ENCODE data around the gene AHNAK.
"Not testable (repeated sequence)": the region's sequence is repeated elsewhere in the genome, so short reads cannot be mapped to it uniquely, and the experiment has no call there.

The AHNAK gene

DNA sequence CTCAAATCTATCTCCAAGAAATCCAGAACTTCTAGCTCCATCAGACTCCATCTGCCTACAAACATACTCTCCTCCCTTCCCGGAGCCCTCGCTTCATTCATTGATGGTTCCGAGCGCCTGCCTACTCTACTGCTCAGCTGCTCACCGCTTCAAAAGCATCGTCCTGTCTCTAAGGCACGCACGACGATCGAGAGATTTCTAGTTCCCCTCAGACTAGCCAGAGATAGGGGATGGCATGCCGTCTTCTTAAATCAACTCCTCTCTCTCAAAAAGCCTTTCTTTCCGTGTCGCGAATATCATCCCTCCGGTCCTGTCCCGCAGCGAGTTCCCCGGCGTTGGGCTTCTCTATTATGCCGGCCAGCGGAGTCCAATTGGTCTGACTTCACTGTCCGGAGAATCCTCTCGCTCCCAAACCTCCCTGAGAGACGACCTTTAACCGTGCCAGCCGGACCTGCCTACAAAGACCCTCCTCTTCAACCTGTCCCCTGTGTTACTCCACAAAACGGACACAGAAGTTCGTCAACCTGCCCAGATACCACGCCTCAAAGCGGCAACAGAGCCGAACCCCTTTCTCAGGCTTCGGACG lies 26.5 kb upstream of the AHNAK start:
- DNase-seq: no peak

DNA sequence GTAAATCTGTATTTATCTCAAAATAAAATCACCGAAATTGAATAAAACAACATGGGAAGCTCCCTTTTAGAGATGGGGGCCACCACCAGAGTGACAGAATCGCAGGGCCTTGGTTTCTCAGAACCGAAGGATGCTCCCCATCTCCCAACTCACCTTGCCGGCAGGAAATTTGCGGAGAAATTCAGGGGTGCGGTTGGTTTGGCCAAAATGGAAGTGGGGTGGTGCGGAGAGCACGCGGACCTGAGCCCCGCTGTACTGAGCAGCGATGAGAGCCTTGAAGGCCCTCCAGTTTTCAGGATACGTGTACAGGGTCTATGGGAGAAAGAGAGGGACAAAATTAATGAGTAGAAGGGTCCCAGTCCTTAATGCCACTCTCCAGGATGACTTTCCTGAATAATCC lies 25.8 kb upstream of the AHNAK start:
- no peak for DNase-seq

DNA sequence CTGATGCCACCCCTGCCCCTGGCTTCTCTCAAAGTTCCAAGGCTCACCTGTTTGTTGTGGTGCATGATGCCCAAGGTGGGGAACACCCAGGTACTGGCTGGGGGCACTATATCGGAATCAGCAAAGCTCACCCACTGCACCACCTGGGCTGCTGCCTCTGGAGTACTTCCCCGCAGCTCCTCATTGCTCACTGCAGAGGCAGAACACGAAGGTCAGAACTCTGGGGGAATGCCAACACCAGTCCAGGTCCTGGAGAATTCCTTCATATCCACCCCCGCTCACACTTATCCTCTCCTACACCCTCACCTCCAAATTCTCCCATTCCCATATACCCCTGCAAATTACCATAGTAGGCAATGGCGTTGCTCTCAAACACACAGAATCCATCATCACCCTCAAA lies 24.9 kb upstream of the AHNAK start:
- DNase-seq: not testable (repeated sequence)

GRCh38 chr11:62570903-62571302 lies 24.3 kb upstream of the AHNAK start:
- not testable (repeated sequence) for DNase-seq

DNA sequence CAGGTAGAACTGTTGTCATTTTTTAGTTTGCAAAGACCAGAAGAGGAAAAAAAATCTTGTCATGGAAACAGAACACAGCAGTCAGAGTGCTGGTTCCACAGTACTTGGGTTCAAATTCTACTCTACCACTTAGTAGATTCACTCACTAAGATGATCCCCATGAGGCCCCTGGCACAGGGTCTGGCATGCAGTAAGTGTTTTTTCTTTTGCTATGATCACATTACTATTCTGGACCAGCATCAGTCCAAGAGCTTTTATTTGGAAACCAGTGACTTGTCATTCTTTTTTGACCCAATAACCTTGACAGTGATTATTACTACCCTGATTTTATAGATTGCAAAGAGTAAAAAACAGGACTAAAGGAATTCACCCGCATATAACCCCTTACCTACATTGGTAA lies 23.0 kb upstream of the AHNAK start:
- DNase-seq: no peak

DNA sequence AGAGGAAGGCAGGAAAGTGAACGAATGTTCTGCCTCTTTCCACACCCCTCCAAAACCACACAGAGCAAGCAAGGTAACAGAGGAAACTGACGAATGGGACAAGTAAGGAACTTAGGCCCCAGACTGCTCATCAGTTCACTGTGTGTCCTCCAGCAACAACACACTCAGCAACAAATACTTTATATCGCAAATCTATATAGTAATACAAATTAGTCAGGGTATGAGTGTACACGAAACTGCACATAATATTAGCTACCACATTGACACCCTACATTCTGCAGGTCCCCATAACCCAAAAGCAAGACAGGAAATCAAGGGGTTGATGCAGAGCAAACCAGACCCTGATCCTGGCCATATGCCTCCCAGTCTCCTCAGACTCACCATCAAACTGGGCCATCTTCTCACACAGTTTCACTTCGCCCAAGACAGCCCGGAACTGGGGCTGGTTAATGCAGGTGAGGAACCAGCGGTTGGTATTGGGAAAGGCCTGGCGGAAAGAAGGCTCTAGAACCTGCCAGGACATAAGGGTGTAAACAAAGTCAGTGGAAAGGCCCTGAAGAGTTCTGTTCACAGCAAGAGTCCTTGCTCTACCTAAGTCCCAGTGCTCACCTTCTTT lies 20.5 kb upstream of the AHNAK start:
- DNase-seq: no peak

GRCh38 chr11:62566247-62566646 lies 19.6 kb upstream of the AHNAK start:
- no peak for DNase-seq

DNA sequence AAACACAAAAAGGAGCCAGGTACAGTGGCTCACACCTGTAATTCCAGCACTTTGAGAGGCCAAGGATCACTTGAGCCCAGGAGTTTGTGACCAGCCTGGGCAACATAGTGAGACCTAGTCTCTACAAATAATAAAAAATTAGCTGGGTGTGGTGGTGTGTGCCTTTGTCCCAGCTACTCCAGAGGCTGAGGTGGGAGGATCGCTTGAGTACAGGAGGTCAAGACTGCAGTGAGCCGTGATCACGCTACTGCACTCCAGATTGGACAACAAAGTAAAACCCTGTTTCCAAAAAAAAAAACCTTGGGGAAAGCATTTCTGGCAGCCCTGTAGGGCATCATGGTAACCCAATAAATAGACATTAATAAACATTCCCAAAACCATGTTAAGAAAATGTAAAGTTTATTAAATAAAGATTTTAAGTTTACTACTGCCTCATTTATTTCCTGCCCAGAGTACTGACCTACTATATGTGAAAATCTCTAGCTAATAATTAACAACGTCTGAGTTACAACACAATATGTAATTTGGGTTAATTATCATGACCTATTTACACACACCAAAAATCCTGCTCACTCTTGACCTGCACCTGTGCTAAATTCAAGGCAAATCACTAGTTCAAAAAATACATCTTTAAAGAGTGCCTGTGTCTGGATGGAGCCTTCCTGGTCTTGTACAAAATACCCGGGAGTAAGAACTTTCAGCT lies 18.6 kb upstream of the AHNAK start:
- DNase-seq: no peak

- DNase-seq: not testable (repeated sequence)
Measured at GRCh38 chr11:62561677-62562230, 15.1 kb upstream of the AHNAK start.

- no peak for DNase-seq
Measured at GRCh38 chr11:62560566-62561103, 14.0 kb upstream of the AHNAK start.

- DNase-seq: not testable (repeated sequence)
Measured at GRCh38 chr11:62559626-62560025, 13.0 kb upstream of the AHNAK start.

DNA sequence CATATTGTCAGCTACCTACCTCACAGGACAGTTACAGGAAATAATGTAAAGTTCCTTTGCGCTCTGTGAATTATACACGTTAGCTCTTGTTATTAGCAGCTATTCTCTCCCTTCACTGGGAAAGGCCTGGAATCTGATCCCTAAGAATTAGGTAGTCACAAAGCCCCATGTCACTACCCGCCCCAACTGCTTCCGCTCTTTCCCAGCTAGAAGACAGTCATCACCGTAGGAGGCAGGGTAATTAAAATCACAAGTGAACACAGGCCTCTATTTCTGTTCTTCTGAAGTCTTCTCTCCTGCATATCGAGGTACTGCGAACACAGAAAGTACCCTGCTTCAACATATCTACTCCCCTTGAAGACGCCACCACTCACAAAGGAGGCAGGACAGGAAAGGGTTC lies 12.6 kb upstream of the AHNAK start:
- no peak for DNase-seq

- DNase-seq: no peak
Measured at GRCh38 chr11:62558669-62559068, 12.1 kb upstream of the AHNAK start.

GRCh38 chr11:62556875-62557631 lies 10.4 kb upstream of the AHNAK start:
- DNase-seq: no peak

GRCh38 chr11:62556108-62556874 lies 9.7 kb upstream of the AHNAK start:
- DNase-seq: peak; percentile 67

DNA sequence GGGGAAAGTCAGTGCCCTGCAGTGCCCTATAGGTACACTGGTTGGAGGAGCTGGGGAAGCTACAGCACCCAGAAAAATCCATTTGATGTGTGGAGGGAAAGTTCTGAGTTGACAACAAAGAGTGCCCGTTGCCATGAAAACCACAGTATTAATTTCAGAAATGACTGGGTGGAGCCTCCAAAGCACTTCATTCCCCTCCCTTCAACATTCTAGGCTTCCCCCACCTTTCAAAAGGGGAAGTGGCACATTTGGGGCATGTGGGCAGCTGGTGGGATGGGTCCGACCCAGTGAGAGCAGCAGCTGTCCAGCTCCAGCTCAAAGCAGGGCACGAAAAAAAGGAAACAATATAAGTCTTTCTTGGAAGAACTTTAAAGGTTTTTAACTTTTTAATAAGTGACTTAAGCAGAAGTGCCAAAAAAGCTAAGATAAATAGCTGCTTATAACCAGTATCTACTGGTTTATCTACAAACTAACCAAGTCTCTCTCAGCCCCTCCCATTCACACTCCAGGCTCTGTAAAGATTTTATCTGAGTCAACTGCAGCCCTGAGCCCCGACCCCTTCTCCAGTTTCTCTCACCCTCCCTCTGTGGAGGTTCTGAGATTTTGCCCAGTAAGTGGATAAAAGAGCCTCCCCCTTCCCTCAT lies 9.0 kb upstream of the AHNAK start:
- no peak for DNase-seq

- DNase-seq: no peak
Measured at GRCh38 chr11:62554387-62555167, 8.0 kb upstream of the AHNAK start.

DNA sequence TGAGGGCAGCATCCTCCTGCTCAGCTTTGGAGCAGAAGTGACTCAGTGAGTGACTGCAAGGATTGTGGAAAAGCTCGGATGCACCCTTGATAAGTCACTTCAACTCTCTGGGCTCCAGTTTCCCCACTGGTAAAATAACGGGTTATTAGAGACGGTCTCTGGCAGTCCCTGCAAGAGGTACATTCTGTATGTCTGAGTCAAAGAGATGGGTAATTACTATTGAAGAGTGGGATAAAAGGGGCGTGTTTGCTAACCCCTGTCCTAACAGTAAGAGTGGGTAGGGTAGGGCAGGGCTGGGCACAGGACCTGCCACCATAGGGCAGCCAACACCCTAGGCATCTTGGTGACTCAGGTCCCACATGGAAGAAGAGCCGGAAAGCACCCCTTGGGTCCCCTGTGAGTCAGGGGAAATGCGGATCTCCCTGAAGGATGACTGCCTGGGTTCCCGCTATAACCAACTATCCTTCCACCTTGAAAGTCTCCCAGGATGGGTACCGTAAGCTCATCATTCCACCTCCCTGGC lies 7.3 kb upstream of the AHNAK start:
- no peak for DNase-seq

- DNase-seq: no peak
Measured at GRCh38 chr11:62553080-62553838, 6.7 kb upstream of the AHNAK start.

All from activated gamma-delta T cell (primary cell).